Loucy (cell line): Measurements from ENCODE around the gene CDYL.

Experiments used
- H2AFZ ChIP-seq: fragments of 200-600 bp; sonication (generic); 2 replicates; pipeline ENCODE4 v1.6.0; 2016; ENCODE audit warnings: antibody characterized with exemption, mild to moderate bottlenecking, low read length, moderate library complexity
- H3F3A ChIP-seq: fragments of 200-600 bp; 2 replicates; pipeline ENCODE4 v1.6.0; 2016; ENCODE audit warnings: antibody characterized with exemption, low read depth, mild to moderate bottlenecking
- H3K27me3 ChIP-seq: fragments of 200-600 bp; sonication (generic); 2 replicates; pipeline ENCODE4 v1.6.1; 2014; ENCODE audit warnings: low read length, mild to moderate bottlenecking; ENCODE audit not compliant: insufficient read depth, poor library complexity, severe bottlenecking
- H3K36me3 ChIP-seq: fragments of 200-600 bp; sonication (generic); 2 replicates; pipeline ENCODE4 v1.6.1; 2016; ENCODE audit warnings: low read length; ENCODE audit not compliant: insufficient read depth
- H3K4me1 ChIP-seq: fragments of 200-600 bp; sonication (generic); 2 replicates; pipeline ENCODE4 v1.5.1; 2014; ENCODE audit warnings: low read length, mild to moderate bottlenecking; ENCODE audit not compliant: insufficient read depth, poor library complexity, severe bottlenecking
- H3K4me2 ChIP-seq: fragments of 200-600 bp; sonication (generic); 2 replicates; pipeline ENCODE4 v1.6.0; 2014; ENCODE audit warnings: antibody characterized with exemption, low read length, low read depth, mild to moderate bottlenecking; ENCODE audit not compliant: poor library complexity, severe bottlenecking
- H3K4me3 ChIP-seq: fragments of 200-600 bp; sonication (generic); 2 replicates; pipeline ENCODE4 v1.5.1; 2014; ENCODE audit warnings: low read length, mild to moderate bottlenecking, mixed read lengths; ENCODE audit not compliant: poor library complexity, severe bottlenecking
- H3K79me2 ChIP-seq: fragments of 200-600 bp; sonication (generic); 2 replicates; pipeline ENCODE4 v1.6.1; 2014; ENCODE audit warnings: low read length; ENCODE audit not compliant: insufficient read depth
- H3K9ac ChIP-seq: fragments of 200-600 bp; sonication (generic); 2 replicates; pipeline ENCODE4 v1.6.0; 2014; ENCODE audit warnings: mild to moderate bottlenecking, low read depth, low read length, moderate library complexity; ENCODE audit not compliant: poor library complexity, severe bottlenecking
- H3K9me2 ChIP-seq: fragments of 200-600 bp; sonication (generic); replicated peaks from 2 replicates; pipeline ENCODE4 v1.6.1; 2016; ENCODE audit warnings: low read depth, low read length, mixed read lengths
- H3K9me3 ChIP-seq: fragments of 200-600 bp; sonication (generic); 2 replicates; pipeline ENCODE4 v1.6.1; 2014; ENCODE audit warnings: mild to moderate bottlenecking, antibody characterized with exemption, low read length, low read depth; ENCODE audit not compliant: insufficient read depth
- H4K20me1 ChIP-seq: fragments of 200-600 bp; sonication (generic); 2 replicates; pipeline ENCODE4 v1.6.0; 2014; ENCODE audit warnings: antibody characterized with exemption, low read length, mild to moderate bottlenecking; ENCODE audit not compliant: insufficient read depth, poor library complexity, severe bottlenecking
- CTCF ChIP-seq: fragments of 200-600 bp; sonication (generic); conservative IDR thresholded peaks from 2 replicates; pipeline ENCODE4 v1.5.1; 2014; ENCODE audit warnings: mild to moderate bottlenecking, antibody characterized with exemption, low read length
- EZH2phosphoT487 ChIP-seq: fragments of 200-600 bp; IDR thresholded peaks from 2 replicates; pipeline ENCODE4 v1.6.1; 2018; ENCODE audit warnings: antibody characterized with exemption, mild to moderate bottlenecking, moderate library complexity, borderline replicate concordance

Gene CDYL

GRCh38 chr6:4856785-4857184, 80.6 kb downstream of the CDYL start:
- no peak overlapping the region for H3K4me3 ChIP-seq
- H2AFZ ChIP-seq = no peak overlapping the region
- H3K4me1 ChIP-seq = peaks cover 10% of the 10 kb centered on the region
- TF ChIP-seq EZH2phosphoT487 (no peak), CTCF (peak; percentile 49)
- H3K79me2 ChIP-seq = peaks cover 94% of the 10 kb centered on the region
- H3K27me3 ChIP-seq = no peaks in the 10 kb centered on the region
- H3K9ac ChIP-seq = no peak overlapping the region
- H3K9me3 ChIP-seq = no peaks in the 10 kb centered on the region
- peaks cover 47% of the 10 kb centered on the region for H4K20me1 ChIP-seq
- H3K4me2 ChIP-seq = no peak overlapping the region
- H3F3A ChIP-seq = no peaks in the 10 kb centered on the region
- no peaks in the 10 kb centered on the region for H3K36me3 ChIP-seq
- H3K9me2 ChIP-seq = no peaks in the 10 kb centered on the region

- no peaks in the 10 kb centered on the region for H3K9me3 ChIP-seq
- H3K79me2 ChIP-seq = peaks cover 91% of the 10 kb centered on the region
- H3K4me3 ChIP-seq = no peak overlapping the region
- H2AFZ ChIP-seq = no peak overlapping the region
- H3K27me3 ChIP-seq = no peaks in the 10 kb centered on the region
- no peak overlapping the region for H3K9ac ChIP-seq
- H4K20me1 ChIP-seq = peaks cover 35% of the 10 kb centered on the region
- no peaks in the 10 kb centered on the region for H3K9me2 ChIP-seq
- H3K36me3 ChIP-seq = no peaks in the 10 kb centered on the region
- TF ChIP-seq EZH2phosphoT487 (no peak), CTCF (no peak)
- no peak overlapping the region for H3K4me2 ChIP-seq
- H3K4me1 ChIP-seq = peaks cover 10% of the 10 kb centered on the region
- no peaks in the 10 kb centered on the region for H3F3A ChIP-seq
Observed at GRCh38 chr6:4858194-4859015, 82.2 kb downstream of the CDYL start.

GRCh38 chr6:4860387-4860786, 84.2 kb downstream of the CDYL start:
- Histone ChIP-seq H2AFZ (no peak overlapping the region), H3F3A (no peaks in the 10 kb centered on the region), H3K4me2 (no peak overlapping the region), H3K4me1 (peaks cover 10% of the 10 kb centered on the region), H3K9ac (no peak overlapping the region), H3K9me3 (peaks cover 6% of the 10 kb centered on the region; the same call in 1 of the 2 replicates), H3K9me2 (no peaks in the 10 kb centered on the region), H3K79me2 (peaks cover 85% of the 10 kb centered on the region), H3K4me3 (no peak overlapping the region), H3K27me3 (no peaks in the 10 kb centered on the region), H3K36me3 (no peaks in the 10 kb centered on the region), H4K20me1 (peaks cover 24% of the 10 kb centered on the region)
- TF ChIP-seq EZH2phosphoT487 (no peak), CTCF (no peak)
